Stimulated activated naive CD4-positive, alpha-beta T cell treated with Interleukin-2 at 50 U/mL for 16 hours (primary cell): Measurements from ENCODE around the gene ZG16B.

Experiments used
- DNase-seq: peaks from one replicate; lab custom pipeline; 2025; lab: John Stamatoyannopoulos, UW

ZG16B gene

GRCh38 chr16:2825049-2825742 lies 4.9 kb upstream of the ZG16B start:
- no peak for DNase-seq

GRCh38 chr16:2825906-2826305 lies 4.2 kb upstream of the ZG16B start:
- DNase-seq = no peak

GRCh38 chr16:2826591-2827373 lies 3.3 kb upstream of the ZG16B start:
- no peak for DNase-seq

- no peak for DNase-seq
Measured at GRCh38 chr16:2827374-2827791, 2.7 kb upstream of the ZG16B start.

- no peak for DNase-seq
Measured at GRCh38 chr16:2827831-2828520, 2.1 kb upstream of the ZG16B start.

GRCh38 chr16:2828521-2828840 lies 1.6 kb upstream of the ZG16B start:
- no peak for DNase-seq

GRCh38 chr16:2828876-2829430 lies 1.1 kb upstream of the ZG16B start:
- no peak for DNase-seq

- DNase-seq = no peak
Measured at GRCh38 chr16:2830355-2830695, 222 bp downstream of the ZG16B start.

- no peak for DNase-seq
Measured at GRCh38 chr16:2831203-2831602, 1.1 kb downstream of the ZG16B start.

GRCh38 chr16:2833776-2834175 lies 3.7 kb downstream of the ZG16B start:
- DNase-seq = no peak

- no peak for DNase-seq
Measured at GRCh38 chr16:2834968-2835367, 4.9 kb downstream of the ZG16B start.

GRCh38 chr16:2835638-2836493 lies 5.8 kb downstream of the ZG16B start:
- DNase-seq = no peak

- no peak for DNase-seq
Measured at GRCh38 chr16:2836646-2837508, 6.8 kb downstream of the ZG16B start.

GRCh38 chr16:2838928-2839327 lies 8.8 kb downstream of the ZG16B start:
- peak; percentile 34 for DNase-seq

- DNase-seq = no peak
Measured at GRCh38 chr16:2839650-2840450, 9.7 kb downstream of the ZG16B start.

- DNase-seq = no peak
Measured at GRCh38 chr16:2840914-2841313, 10.8 kb downstream of the ZG16B start.

- DNase-seq = no peak
Measured at GRCh38 chr16:2841606-2842339, 11.7 kb downstream of the ZG16B start.

- DNase-seq = peak; percentile 78
Measured at GRCh38 chr16:2842340-2843000, 12.4 kb downstream of the ZG16B start.

GRCh38 chr16:2843526-2843925 lies 13.4 kb downstream of the ZG16B start:
- DNase-seq = no peak
